Tibial artery (tissue), 4 donors: ENCODE measurements around the gene CCDC127.

ENCODE experiments used
- DNase-seq, 2 donors: peaks; one replicate each; pipeline ENCODE4 v3.0.0-alpha.2; 2019
- H3K27ac ChIP-seq, 2 donors: fragments of 200-600 bp; sonication (generic) in 1 of 2; 1 replicate in 1 of 2; 2 replicates in 1 of 2; pipeline ENCODE4 v1.5.1; 2018 to 2019; ENCODE audit warnings: mild to moderate bottlenecking in 1 of 2
- H3K27me3 ChIP-seq, 2 donors: fragments of 200-600 bp; sonication (generic) in 1 of 2; one replicate each; pipeline versions ENCODE4 v1.5.1 to v1.6.0; 2016 to 2019
- H3K36me3 ChIP-seq, 3 donors: fragments of 200-600 bp; sonication (generic) in 2 of 3; one replicate each; pipeline ENCODE4 v1.5.1; 2016 to 2019; ENCODE audit warnings: mild to moderate bottlenecking in 2 of 3
- H3K4me1 ChIP-seq, 4 donors: fragments of 200-600 bp; sonication (generic) in 2 of 4; 1 replicate in 3 of 4; 2 replicates in 1 of 4; pipeline ENCODE4 v1.5.1; 2016 to 2019
- H3K4me3 ChIP-seq, 2 donors: fragments of 200-600 bp; sonication (generic) in 1 of 2; 1 replicate in 1 of 2; 2 replicates in 1 of 2; pipeline ENCODE4 v1.5.1; 2018 to 2019; ENCODE audit warnings: mild to moderate bottlenecking in 2 of 2
- H3K9me3 ChIP-seq, 3 donors: fragments of 200-600 bp; sonication (generic) in 1 of 3; one replicate each; pipeline ENCODE4 v1.5.1; 2016 to 2019
- CTCF ChIP-seq, 2 experiments: fragments of 200-600 bp in 1 of 2; fragments of 450-650 bp in 1 of 2; IDR thresholded peaks; one replicate each; pipeline ENCODE4 v1.5.1; 2017 to 2019; ENCODE audit warnings: antibody characterized with exemption in 2 of 2, mild to moderate bottlenecking in 1 of 2, moderate library complexity in 1 of 2
- intact Hi-C: fragments of 100-400 bp; cut with DNase I; formaldehyde crosslinking; loops from one replicate; pipeline ENCODE4 v1.15.0; 2023; ENCODE audit warnings: low total_unique reads

CCDC127 gene

DNA sequence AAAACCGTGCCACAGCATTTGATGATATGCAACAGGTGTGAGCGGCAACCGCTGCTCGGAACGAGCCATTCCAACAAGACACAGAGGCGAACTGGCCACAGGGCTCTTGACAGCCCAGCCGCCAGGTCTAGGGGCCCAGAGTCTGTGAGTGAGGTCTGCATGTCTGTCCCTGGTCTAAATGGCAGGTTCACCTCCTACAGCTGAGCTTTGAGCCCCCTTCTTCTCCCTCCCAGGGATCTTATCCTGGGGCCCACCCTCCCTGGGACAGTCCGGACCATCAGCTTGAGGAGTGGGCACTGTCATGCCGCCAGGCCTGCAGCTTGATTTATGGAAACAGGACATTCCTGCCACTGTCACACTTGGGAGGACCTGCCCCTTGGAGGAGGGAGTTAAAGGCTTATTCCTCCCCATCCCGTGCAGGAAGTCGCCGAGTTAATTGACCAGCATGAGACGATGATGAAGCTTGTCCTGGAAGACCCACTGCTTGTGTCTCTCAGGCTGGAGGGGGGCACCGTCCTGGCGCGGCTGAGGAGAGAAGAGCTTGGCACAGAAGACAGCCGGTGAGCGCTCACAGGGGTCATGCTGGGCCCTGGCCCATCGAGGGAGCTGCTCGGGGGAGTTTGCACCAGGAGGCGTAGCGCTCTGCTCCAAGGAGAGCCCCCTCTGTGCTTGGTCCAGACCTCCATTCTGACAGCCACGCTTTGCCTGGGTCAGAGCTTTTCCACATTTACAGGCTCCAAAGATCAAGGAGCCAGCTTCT, 62.1 kb downstream of the CCDC127 start:
- H3K4me3 ChIP-seq = no peak overlapping the region
- H3K4me1 ChIP-seq = no peaks in the 10 kb centered on the region
- peaks cover 0 to 8% (median 0%) of the 10 kb centered on the region in 3 donors for H3K36me3 ChIP-seq
- intact Hi-C loops = no loop called here
- DNase-seq = no peak
- H3K9me3 ChIP-seq = no peaks in the 10 kb centered on the region
- no peak for TF ChIP-seq CTCF (IDR thresholded peaks at IDR 0.05)
- H3K27ac ChIP-seq = no peak overlapping the region
- peaks cover 0 to 27% of the 10 kb centered on the region in 2 donors for H3K27me3 ChIP-seq

DNA sequence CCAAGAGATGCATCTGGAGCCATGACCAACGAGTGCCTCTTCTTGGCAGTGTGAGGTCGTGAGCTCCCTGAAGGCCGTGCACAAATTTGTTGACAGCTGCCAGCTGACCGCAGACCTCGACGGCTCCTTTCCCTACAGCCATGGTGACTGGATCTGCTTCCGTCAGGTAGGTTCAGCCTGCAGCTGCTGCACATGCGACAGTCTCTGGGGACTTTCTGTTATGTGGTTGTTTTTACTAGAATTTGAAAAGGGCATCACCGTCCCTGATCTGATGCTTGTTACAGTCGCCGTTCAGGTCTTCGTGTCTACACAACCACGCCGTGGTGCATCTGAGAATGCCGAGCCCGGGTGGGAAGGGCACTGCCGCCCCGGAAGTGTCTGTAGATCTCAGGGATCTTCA, 63.1 kb downstream of the CCDC127 start:
- TF ChIP-seq CTCF (IDR thresholded peaks at IDR 0.05) = no peak
- DNase-seq = no peak

GRCh38 chr5:154236-154635, 63.7 kb downstream of the CCDC127 start:
- intact Hi-C loops = no loop called here
- Histone ChIP-seq H3K36me3 (peaks cover 0 to 8% (median 0%) of the 10 kb centered on the region in 3 donors), H3K27ac (no peak overlapping the region), H3K4me3 (no peak overlapping the region), H3K4me1 (no peaks in the 10 kb centered on the region), H3K9me3 (no peaks in the 10 kb centered on the region), H3K27me3 (peaks cover 0 to 15% of the 10 kb centered on the region in 2 donors)
- DNase-seq = no peak
- TF ChIP-seq CTCF (IDR thresholded peaks at IDR 0.05) = no peak

More for the DNA sequence above, 63.1 kb downstream of the CCDC127 start:
- Histone ChIP-seq H3K36me3 (peaks cover 0 to 8% (median 0%) of the 10 kb centered on the region in 3 donors), H3K4me3 (no peak overlapping the region), H3K9me3 (no peaks in the 10 kb centered on the region), H3K27ac (no peak overlapping the region), H3K4me1 (no peaks in the 10 kb centered on the region), H3K27me3 (peaks cover 0 to 21% of the 10 kb centered on the region in 2 donors)
- intact Hi-C loops = no loop called here

GRCh38 chr5:153256-153655, 64.7 kb downstream of the CCDC127 start:
- intact Hi-C loops = no loop called here
- Histone ChIP-seq H3K9me3 (no peaks in the 10 kb centered on the region), H3K27ac (no peak overlapping the region), H3K4me1 (no peaks in the 10 kb centered on the region), H3K27me3 (peaks cover 0 to 6% of the 10 kb centered on the region in 2 donors), H3K4me3 (no peak overlapping the region), H3K36me3 (peaks cover 0 to 8% (median 0%) of the 10 kb centered on the region in 3 donors)
- no peak for TF ChIP-seq CTCF (IDR thresholded peaks at IDR 0.05)
- no peak for DNase-seq

- Histone ChIP-seq H3K4me3 (no peak overlapping the region), H3K27me3 (no peaks in the 10 kb centered on the region), H3K36me3 (peaks cover 0 to 14% (median 0%) of the 10 kb centered on the region in 3 donors), H3K27ac (no peak overlapping the region), H3K4me1 (no peaks in the 10 kb centered on the region), H3K9me3 (peaks cover 0 to 11% (median 10%) of the 10 kb centered on the region in 3 donors)
- intact Hi-C loops = no loop called here
- no peak for TF ChIP-seq CTCF (IDR thresholded peaks at IDR 0.05)
- DNase-seq = no peak
Measured at GRCh38 chr5:152077-152476, 65.9 kb downstream of the CCDC127 start.
